HepG2 (cell line): ENCODE results near the gene ANKFY1. TPM values are rescaled to one million over a fixed set of nuclear protein-coding genes. Genes with fewer than 3 reads are reported as not detected.

Source experiments
- ATAC-seq: fragments of 200-7000 bp; cut with Tn5 transposase; 3 replicates; pipeline ENCODE4 v1.9.1; 2020; ENCODE audit warnings: mild to moderate bottlenecking, moderate library complexity
- BruUV-seq: library from RNA; stranded (reverse); fragments of 400-500 nt; replicated peaks from 2 replicates; lab custom pipeline; 2021; lab: Mats Ljungman, UMichigan
- CTCF ChIA-PET: fragments of 300-600 bp; formaldehyde crosslinking; extraction: SDS; loops from one replicate; lab custom pipeline; 2021; ENCODE audit warnings: low total read pairs, inconsistent platforms, low intra/inter-chr PET ratio; lab: Yijun Ruan, JAX
- POLR2A ChIA-PET: fragments of 350-600 bp; sonication (Branson Sonifier 250); formaldehyde crosslinking; loops from one replicate; lab custom pipeline; 2020; ENCODE audit warnings: antibody characterized with exemption, inconsistent platforms; lab: Yijun Ruan, JAX
- DNase-seq: peaks from one replicate; pipeline ENCODE4 v3.0.0-alpha.2; 2015; ENCODE audit warnings: low spot score
- FAIRE-seq: peaks from 3 replicates; lab custom pipeline; 2011; peaks lifted over from hg19 to GRCh38; lab: Jason Lieb, UNC
- H2AFZ ChIP-seq: one replicate; pipeline ENCODE4 v1.6.1; 2011; ENCODE audit warnings: low read length, inconsistent platforms
- H3K27ac ChIP-seq: fragments of 300-600 bp; 3 replicates; pipeline ENCODE4 v1.8.0; 2011; ENCODE audit warnings: mixed run types, mild to moderate bottlenecking, mixed read lengths, low read length, inconsistent platforms; ENCODE audit not compliant: insufficient read depth; ENCODE audit errors: extremely low read length
- H3K27me3 ChIP-seq, 2 experiments: fragments of 200-600 bp in 1 of 2; 2 replicates in 1 of 2; 3 replicates in 1 of 2; pipeline versions ENCODE4 v1.6.0 to v1.8.0; 2011; ENCODE audit warnings: low read length in 2 of 2, mild to moderate bottlenecking in 2 of 2, moderate library complexity in 2 of 2, inconsistent platforms in 1 of 2; ENCODE audit not compliant: insufficient read depth in 2 of 2, control insufficient read depth in 1 of 2
- H3K36me3 ChIP-seq, 2 experiments: fragments of 200-600 bp in 1 of 2; replicated peaks in 1 of 2; 2 replicates in 1 of 2; 3 replicates in 1 of 2; pipeline versions ENCODE4 v1.5.1 to v1.8.0; 2011; ENCODE audit warnings: low read length in 2 of 2, inconsistent platforms in 1 of 2; ENCODE audit not compliant: insufficient read depth in 2 of 2, control insufficient read depth in 1 of 2
- H3K4me1 ChIP-seq: 2 replicates; pipeline ENCODE4 v1.5.1; 2012; ENCODE audit warnings: low read length, inconsistent platforms; ENCODE audit not compliant: insufficient read depth
- H3K4me2 ChIP-seq: 2 replicates; pipeline ENCODE4 v1.6.0; 2011; ENCODE audit warnings: low read depth, low read length, inconsistent platforms
- H3K4me3 ChIP-seq, 3 experiments: fragments of 200-600 bp in 1 of 3; sonication (generic), shearing (Covaris generic) in 1 of 3; replicated peaks in 1 of 3; 2 replicates each; pipeline ENCODE4 v1.5.1; 2011 to 2016; ENCODE audit warnings: low read length in 3 of 3, inconsistent platforms in 2 of 3, low read depth in 2 of 3, mild to moderate bottlenecking in 2 of 3, control low read depth in 1 of 3, mixed read lengths in 1 of 3; ENCODE audit not compliant: insufficient read depth in 1 of 3
- H3K79me2 ChIP-seq: one replicate; pipeline ENCODE4 v1.6.1; 2011; ENCODE audit warnings: low read length, inconsistent platforms; ENCODE audit not compliant: insufficient read depth
- H3K9ac ChIP-seq: 2 replicates; pipeline ENCODE4 v1.6.0; 2011; ENCODE audit warnings: mild to moderate bottlenecking, low read depth, low read length, inconsistent platforms; ENCODE audit not compliant: insufficient read depth
- H3K9me3 ChIP-seq: 2 replicates; pipeline ENCODE4 v1.5.1; 2012; ENCODE audit warnings: mild to moderate bottlenecking, low read length
- H4K20me1 ChIP-seq: 2 replicates; pipeline ENCODE4 v1.6.0; 2011; ENCODE audit warnings: inconsistent platforms, mild to moderate bottlenecking, low read length, moderate library complexity; ENCODE audit not compliant: insufficient read depth
- BCL6 ChIP-seq: IDR thresholded peaks from 2 replicates; pipeline ENCODE4 v1.6.1; 2016; ENCODE audit warnings: missing genetic modification reagents, missing compliant biosample characterization
- BHLHE40 ChIP-seq: IDR thresholded peaks from 2 replicates; pipeline ENCODE4 v1.6.1; 2011; ENCODE audit warnings: low read length, improper control_type of control experiment
- FLYWCH1 ChIP-seq: sonication (generic); formaldehyde crosslinking; IDR thresholded peaks from 2 replicates; pipeline ENCODE4 v1.8.1; 2023; ENCODE audit warnings: mild to moderate bottlenecking, missing genetic modification reagents
- GABPA ChIP-seq, 2 experiments: IDR thresholded peaks; 2 replicates each; pipeline ENCODE4 v1.6.1; 2011 to 2016; ENCODE audit warnings: low read depth in 2 of 2, low read length in 1 of 2, missing biosample characterization in 1 of 2, missing genetic modification characterization in 1 of 2
- HNRNPK ChIP-seq: fragments of 200-400 bp; formaldehyde crosslinking; IDR thresholded peaks from 2 replicates; pipeline ENCODE4 v1.6.1; 2018; ENCODE audit warnings: low read length, low read depth, moderate library complexity, mild to moderate bottlenecking; ENCODE audit not compliant: poor library complexity, severe bottlenecking
- KAT7 ChIP-seq: IDR thresholded peaks from 2 replicates; pipeline ENCODE4 v1.6.1; 2018; ENCODE audit warnings: borderline replicate concordance, missing compliant biosample characterization
- KDM5A ChIP-seq: fragments of 200-600 bp; sonication (generic); IDR thresholded peaks from 2 replicates; pipeline ENCODE4 v1.7.0; 2018; ENCODE audit warnings: antibody characterized with exemption, mild to moderate bottlenecking, low read length, borderline replicate concordance
- KDM6A ChIP-seq: IDR thresholded peaks from 2 replicates; pipeline ENCODE4 v1.6.1; 2016; ENCODE audit warnings: low read depth
- MBD4 ChIP-seq: IDR thresholded peaks from 2 replicates; pipeline ENCODE4 v1.6.1; 2012; ENCODE audit warnings: low read length, inconsistent platforms, borderline replicate concordance
- PHF8 ChIP-seq: sonication (generic); formaldehyde crosslinking; IDR thresholded peaks from 2 replicates; pipeline ENCODE4 v1.5.0; 2020; ENCODE audit warnings: missing genetic modification reagents
- POGZ ChIP-seq: sonication (generic); formaldehyde crosslinking; IDR thresholded peaks from 2 replicates; pipeline ENCODE4 v1.4.0; 2020; ENCODE audit warnings: mild to moderate bottlenecking, missing genetic modification reagents
- SPEN ChIP-seq: sonication (generic); formaldehyde crosslinking; IDR thresholded peaks from 2 replicates; pipeline ENCODE4 v1.5.1; 2020; ENCODE audit warnings: low read depth, mild to moderate bottlenecking, missing genetic modification reagents
- STAT6 ChIP-seq: sonication (generic); formaldehyde crosslinking; IDR thresholded peaks from 2 replicates; pipeline ENCODE4 v1.4.0; 2020; ENCODE audit warnings: missing genetic modification reagents, mild to moderate bottlenecking, borderline replicate concordance
- U2AF1 ChIP-seq: fragments of 200-400 bp; formaldehyde crosslinking; optimal IDR thresholded peaks from 2 replicates; pipeline ENCODE3; 2017; ENCODE audit warnings: mild to moderate bottlenecking, low read depth, low read length
- ZNF18 ChIP-seq: sonication (generic); formaldehyde crosslinking; IDR thresholded peaks from 2 replicates; pipeline ENCODE4 v1.8.0; 2022; ENCODE audit warnings: mild to moderate bottlenecking, missing genetic modification reagents; ENCODE audit not compliant: insufficient replicate concordance
- ZNF382 ChIP-seq: sonication (generic); formaldehyde crosslinking; IDR thresholded peaks from 2 replicates; pipeline ENCODE4 v1.5.0; 2020; ENCODE audit warnings: missing genetic modification reagents, mild to moderate bottlenecking, borderline replicate concordance
- ZUFSP ChIP-seq: sonication (generic); formaldehyde crosslinking; IDR thresholded peaks from 2 replicates; pipeline ENCODE4 v1.9.0; 2021; ENCODE audit warnings: missing genetic modification reagents, mild to moderate bottlenecking, borderline replicate concordance
- WGBS: methylation state at CpG from one replicate; pipeline ENCODE4 v1.1.6; 2017; ENCODE audit warnings: low lambda C conversion rate; 5-methylcytosine and 5-hydroxymethylcytosine counted together
- in situ Hi-C: cut with HindIII; loops from 2 replicates; pipeline ENCODE4 v1.10.0; 2017; ENCODE audit warnings: low pct_unique_long_range_greater_than_20kb; ENCODE audit not compliant: extremely low pct_ligation_motif_present
- intact Hi-C: fragments of 100-400 bp; cut with micrococcal nuclease; formaldehyde crosslinking; loops from one replicate; pipeline ENCODE4 v1.10.0; 2022; ENCODE audit not compliant: unreplicated experiment
- polyA plus RNA-seq, 8 experiments: library from polyadenylated mRNA; depleted of rRNA in 3 of 8; stranded (reverse) in 7 of 8; unstranded in 1 of 8; fragments of >200 nt; fragmentation: Illumina TruSeq in 4 of 8; extraction: Trizol in 4 of 8; gene quantifications; 2 replicates each; pipeline versions ENCODE4 v1.2.1 to v1.2.3, GENCODE V29; 2011 to 2016; ENCODE audit warnings: low read depth in 4 of 8, missing spikeins in 1 of 8, mixed read lengths in 1 of 8; ENCODE audit not compliant: insufficient read depth in 1 of 8
- total RNA-seq, 5 experiments: library from RNA; depleted of rRNA; stranded (reverse); fragments of >200 nt; fragmentation: Illumina TruSeq; extraction: Trizol; gene quantifications; 2 replicates each; pipeline ENCODE4 v1.2.3, GENCODE V29; 2016; ENCODE audit warnings: low read depth in 1 of 5

The ANKFY1 gene
- total and polyA plus RNA-seq, 2 of the 13 experiments (the other 11 are each of a cell fraction or from before 2014, with no cell fraction given): 11.9 to 16.8 TPM

- DNase-seq: no peak
- in situ Hi-C loops: no loop called here
- no peak for FAIRE-seq
- 86% methylated on average over 10 of the region's 16 CpGs for WGBS
- CTCF ChIA-PET: no interaction called here
- ATAC-seq: peak; percentile 61
- intact Hi-C loops: no loop called here
- Histone ChIP-seq H3K36me3 (no peaks in the 10 kb centered on the region), H3K9me3 (no peaks in the 10 kb centered on the region), H3K4me1 (0 out of 2 replicates have a peak, but pooled peaks cover 5% of the 10 kb centered on the region), H3K79me2 (no peaks in the 10 kb centered on the region), H3K27me3 (no peaks in the 10 kb centered on the region), H2AFZ (no peak overlapping the region), H4K20me1 (no peaks in the 10 kb centered on the region), H3K27ac (no peak overlapping the region), H3K9ac (no peak overlapping the region), H3K4me2 (no peak overlapping the region), H3K4me3 (no peak overlapping the region)
- BruUV-seq: no TSS peak
- POLR2A ChIA-PET: no interaction called here
- TF ChIP-seq HNRNPK (no peak), U2AF1 (no peak), ZNF18 (CRISPR knock-in tag) (no peak), MBD4 (no peak), FLYWCH1 (no peak), KDM5A (no peak), POGZ (CRISPR knock-in tag) (no peak), BCL6 (CRISPR knock-in tag) (no peak), KAT7 (CRISPR knock-in tag) (no peak), GABPA (IDR thresholded peaks at IDR 0.05; ENCODE audit: low read depth, low read length) (no peak), GABPA (CRISPR knock-in tag; IDR thresholded peaks at IDR 0.05; ENCODE audit: low read depth) (no peak), PHF8 (CRISPR knock-in tag) (no peak), STAT6 (CRISPR knock-in tag) (no peak), ZUFSP (CRISPR knock-in tag) (no peak), KDM6A (CRISPR knock-in tag) (no peak), BHLHE40 (no peak), ZNF382 (CRISPR knock-in tag) (no peak), SPEN (CRISPR knock-in tag) (no peak)
Measured at GRCh38 chr17:4156750-4157381, 106.9 kb downstream of the ANKFY1 start.
